ENCODE data around the gene PTPRQ. TPM values are rescaled to one million over a fixed set of nuclear protein-coding genes. Genes with fewer than 3 reads are reported as not detected.

Gene PTPRQ
- total RNA-seq, 1 donor from 2014 or later, result 0.64 TPM

GRCh38 chr12:80704420-80704819, 260.4 kb downstream of the PTPRQ start:
- no peaks in the 10 kb centered on the region for H3K27me3 ChIP-seq
- no peak overlapping the region for H3K27ac ChIP-seq
- DNase-seq (ENCODE audit: low spot score in 2 of 2), result no peak
- intact Hi-C loops (cut with DNase I), result no loop called here
- H3K9me3 ChIP-seq, result no peaks in the 10 kb centered on the region
- H3K4me3 ChIP-seq, result no peak overlapping the region
- no peaks in the 10 kb centered on the region for H3K4me1 ChIP-seq
- TF ChIP-seq CTCF (IDR thresholded peaks at IDR 0.05), result no peak
- H3K36me3 ChIP-seq, result no peaks in the 10 kb centered on the region

DNA sequence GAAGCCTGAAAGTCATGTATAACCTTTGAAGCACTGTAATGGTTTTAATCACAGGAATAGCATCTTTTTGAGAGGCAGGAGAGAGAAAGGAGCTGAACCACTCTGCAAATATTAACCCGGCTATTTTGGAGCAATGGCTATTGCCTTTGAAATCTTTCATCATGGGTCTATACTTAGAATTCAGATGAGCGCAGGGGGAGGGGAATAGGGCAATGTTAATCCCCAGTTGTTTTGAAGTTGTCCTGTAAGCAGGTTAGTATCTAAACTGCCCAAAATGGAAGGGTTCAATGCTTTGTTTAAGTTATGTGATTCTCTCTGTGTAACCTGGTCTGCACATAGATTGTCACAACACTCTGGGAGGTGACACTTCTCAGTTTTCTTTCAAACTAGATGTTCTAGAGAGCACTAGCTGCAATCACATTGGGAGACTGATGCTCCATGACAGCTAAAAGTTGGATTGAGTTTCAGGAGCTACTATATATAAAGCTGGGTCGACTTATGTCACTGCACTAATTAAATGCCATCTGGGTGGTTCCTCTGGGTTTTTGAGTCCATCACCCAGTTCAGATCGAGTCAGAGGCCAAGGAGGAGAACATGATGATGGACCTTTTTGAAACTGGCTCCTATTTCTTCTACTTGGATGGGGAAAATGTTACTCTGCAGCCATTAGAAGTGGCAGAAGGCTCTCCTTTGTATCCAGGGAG, 263.2 kb downstream of the PTPRQ start, which contains the start of gene MYF6:
Gene MYF6, plus strand, starts transcription at position 509 of the 704 bp plus-strand sequence. Its CDS starts 86 bp downstream, at position 595.
- DNase-seq (ENCODE audit: low spot score in 2 of 2), result no peak
- Histone ChIP-seq H3K4me1 (no peaks in the 10 kb centered on the region), H3K4me3 (no peak within 1 kb of the TSS), H3K27ac (no peak within 1 kb of the TSS), H3K36me3 (no peaks in the 10 kb centered on the region), H3K27me3 (no peaks in the 10 kb centered on the region), H3K9me3 (no peaks in the 10 kb centered on the region)
- intact Hi-C loops (cut with DNase I), result no loop called here
- TF ChIP-seq CTCF (IDR thresholded peaks at IDR 0.05), result no peak

GRCh38 chr12:80707830-80708258, 263.8 kb downstream of the PTPRQ start:
- no peaks in the 10 kb centered on the region for H3K36me3 ChIP-seq
- no peaks in the 10 kb centered on the region for H3K27me3 ChIP-seq
- H3K27ac ChIP-seq, result no peak overlapping the region
- DNase-seq (ENCODE audit: low spot score in 2 of 2), result no peak
- intact Hi-C loops (cut with DNase I), result no loop called here
- H3K9me3 ChIP-seq, result no peaks in the 10 kb centered on the region
- no peak for TF ChIP-seq CTCF (IDR thresholded peaks at IDR 0.05)
- H3K4me1 ChIP-seq, result no peaks in the 10 kb centered on the region
- no peak overlapping the region for H3K4me3 ChIP-seq

DNA sequence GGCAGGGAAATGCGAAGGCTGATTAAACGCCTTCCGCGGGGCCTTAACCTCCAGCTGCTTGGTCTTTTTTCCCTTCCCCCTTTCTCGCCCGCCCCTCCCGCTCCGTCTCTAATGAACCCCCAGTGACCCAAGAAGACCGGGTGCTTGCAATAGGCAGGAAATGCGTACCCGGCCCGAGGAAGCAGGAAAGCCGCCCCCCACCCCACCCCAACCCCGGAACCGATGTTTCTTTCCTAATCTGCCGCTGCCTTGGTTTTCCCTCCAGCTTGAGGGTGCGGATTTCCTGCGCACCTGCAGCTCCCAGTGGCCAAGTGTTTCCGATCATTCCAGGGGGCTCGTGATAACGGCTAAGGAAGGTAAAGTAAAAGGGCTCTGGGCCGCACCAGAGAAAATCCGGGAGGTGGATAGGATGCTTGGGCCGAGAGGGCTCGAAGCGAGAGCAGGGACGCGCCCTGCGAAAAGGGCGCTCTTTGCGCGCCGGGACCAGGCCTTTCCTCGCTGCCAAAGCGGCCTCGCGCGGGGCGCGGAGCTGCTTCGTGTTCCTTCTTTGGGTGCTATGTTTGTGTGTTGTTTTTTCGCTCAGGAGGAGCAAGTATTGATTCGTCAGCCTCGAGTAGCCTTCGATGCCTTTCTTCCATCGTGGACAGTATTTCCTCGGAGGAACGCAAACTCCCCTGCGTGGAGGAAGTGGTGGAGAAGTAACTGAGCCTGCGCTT, 264.4 kb downstream of the PTPRQ start:
- H3K36me3 ChIP-seq, result no peaks in the 10 kb centered on the region
- H3K27ac ChIP-seq, result no peak overlapping the region
- DNase-seq (ENCODE audit: low spot score in 2 of 2), result no peak
- intact Hi-C loops (cut with DNase I), result no loop called here
- H3K4me1 ChIP-seq, result no peaks in the 10 kb centered on the region
- no peaks in the 10 kb centered on the region for H3K27me3 ChIP-seq
- H3K9me3 ChIP-seq, result no peaks in the 10 kb centered on the region
- TF ChIP-seq CTCF (IDR thresholded peaks at IDR 0.05), result no peak
- no peak overlapping the region for H3K4me3 ChIP-seq

DNA sequence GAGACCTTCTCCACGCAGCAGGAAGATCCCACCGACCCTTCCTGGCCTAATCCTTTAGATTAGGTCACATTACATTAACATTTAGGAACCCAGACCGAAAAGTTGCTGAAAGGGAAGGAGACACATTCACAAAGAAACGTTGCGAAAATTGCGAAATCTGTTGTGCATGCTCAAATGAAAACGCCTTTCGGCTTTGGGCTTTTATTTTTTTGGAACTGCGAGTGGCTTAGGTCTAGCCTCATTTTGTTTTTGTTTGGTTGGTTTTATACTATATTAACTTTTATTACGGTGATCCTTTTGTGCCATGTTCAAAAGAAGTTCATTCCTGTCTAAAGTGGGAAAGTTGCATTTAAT, 264.9 kb downstream of the PTPRQ start:
- no peak for DNase-seq (ENCODE audit: low spot score in 2 of 2)
- TF ChIP-seq CTCF (IDR thresholded peaks at IDR 0.05), result no peak
- Histone ChIP-seq H3K4me3 (no peak overlapping the region), H3K27ac (no peak overlapping the region), H3K27me3 (no peaks in the 10 kb centered on the region), H3K36me3 (no peaks in the 10 kb centered on the region), H3K9me3 (no peaks in the 10 kb centered on the region), H3K4me1 (no peaks in the 10 kb centered on the region)
- intact Hi-C loops (cut with DNase I), result no loop called here

Data from ascending aorta (tissue), 2 donors.